Measurements from ENCODE around the gene ATP8A2. TPM values are rescaled to one million over a fixed set of nuclear protein-coding genes. Genes with fewer than 3 reads are reported as not detected.

The ATP8A2 gene
- total and polyA plus RNA-seq, 10 of the 15 experiments (the other 5 are each of a cell fraction or from before 2014, with no cell fraction given) = 0.01 to 0.04 (median 0.04) TPM; not detected in 7

DNA sequence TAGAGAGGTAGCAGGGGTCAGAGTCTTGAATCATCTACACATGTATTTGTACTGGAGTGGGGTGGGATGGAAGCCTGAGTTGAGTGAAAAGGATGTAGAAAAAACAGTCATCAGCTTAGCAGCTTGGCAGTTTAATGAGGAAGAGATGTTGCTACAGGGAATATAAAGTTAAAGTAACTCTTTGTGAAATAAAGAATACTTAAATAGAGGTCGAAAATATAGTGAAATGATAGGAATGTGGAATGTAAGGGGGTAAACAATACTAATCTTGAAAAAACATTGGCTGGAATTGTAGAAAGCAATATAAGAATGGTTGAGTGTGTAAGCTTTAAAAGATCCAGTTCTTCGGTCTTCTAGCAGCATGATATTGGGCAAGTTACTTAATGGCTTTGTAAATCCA, 47.7 kb upstream of the ATP8A2 start:
- Histone ChIP-seq H3K9ac (ENCODE audit: control insufficient read depth, insufficient read depth, low read length) (no peak overlapping the region), H3K4me1 (ENCODE audit: control insufficient read depth, insufficient read depth, low read length) (no peaks in the 10 kb centered on the region), H3K27ac (ENCODE audit: control insufficient read depth, insufficient read depth) (no peak overlapping the region), H3K9me3 (replicated peaks; ENCODE audit: control insufficient read depth, insufficient read depth, low read length) (no peaks in the 10 kb centered on the region), H3K27me3 (replicated peaks in 1 of 2; ENCODE audit: control insufficient read depth in 2 of 2, insufficient read depth in 2 of 2, low read length in 1 of 2) (no peaks in the 10 kb centered on the region), H3K4me2 (ENCODE audit: control insufficient read depth, insufficient read depth) (no peak overlapping the region), H3K4me3 (no peak overlapping the region), H2AFZ (ENCODE audit: control insufficient read depth, low read depth, low read length) (no peak overlapping the region), H4K20me1 (ENCODE audit: control insufficient read depth, insufficient read depth) (no peaks in the 10 kb centered on the region), H3K79me2 (ENCODE audit: control insufficient read depth, insufficient read depth, low read length) (no peaks in the 10 kb centered on the region), H3K36me3 (ENCODE audit: control insufficient read depth in 2 of 2, insufficient read depth in 2 of 2, low read length in 1 of 2) (peaks cover 0 to 13% of the 10 kb centered on the region in 2 experiments; a peak in 2 of 4 replicates)
- TF ChIP-seq SRF (IDR thresholded peaks at IDR 0.05; ENCODE audit: low read depth in 2 of 2, low read length in 2 of 2) = no peak
- TF ChIP-seq, protein P1, sequence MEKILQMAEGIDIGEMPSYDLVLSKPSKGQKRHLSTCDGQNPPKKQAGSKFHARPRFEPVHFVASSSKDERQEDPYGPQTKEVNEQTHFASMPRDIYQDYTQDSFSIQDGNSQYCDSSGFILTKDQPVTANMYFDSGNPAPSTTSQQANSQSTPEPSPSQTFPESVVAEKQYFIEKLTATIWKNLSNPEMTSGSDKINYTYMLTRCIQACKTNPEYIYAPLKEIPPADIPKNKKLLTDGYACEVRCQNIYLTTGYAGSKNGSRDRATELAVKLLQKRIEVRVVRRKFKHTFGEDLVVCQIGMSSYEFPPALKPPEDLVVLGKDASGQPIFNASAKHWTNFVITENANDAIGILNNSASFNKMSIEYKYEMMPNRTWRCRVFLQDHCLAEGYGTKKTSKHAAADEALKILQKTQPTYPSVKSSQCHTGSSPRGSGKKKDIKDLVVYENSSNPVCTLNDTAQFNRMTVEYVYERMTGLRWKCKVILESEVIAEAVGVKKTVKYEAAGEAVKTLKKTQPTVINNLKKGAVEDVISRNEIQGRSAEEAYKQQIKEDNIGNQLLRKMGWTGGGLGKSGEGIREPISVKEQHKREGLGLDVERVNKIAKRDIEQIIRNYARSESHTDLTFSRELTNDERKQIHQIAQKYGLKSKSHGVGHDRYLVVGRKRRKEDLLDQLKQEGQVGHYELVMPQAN (conservative IDR thresholded peaks at IDR 0.05) = no peak
- no peak for TF ChIP-seq NFYB (IDR thresholded peaks at IDR 0.05; ENCODE audit: insufficient read depth, low read depth, low read length)
- no peak for TF ChIP-seq YBX1 (IDR thresholded peaks at IDR 0.05)
- no peak for TF ChIP-seq CEBPB (IDR thresholded peaks at IDR 0.05; ENCODE audit: borderline replicate concordance in 1 of 2, low read depth in 2 of 2, low read length in 2 of 2)
- TF ChIP-seq MTA2 (IDR thresholded peaks at IDR 0.05; ENCODE audit: low read depth) = no peak
- TF ChIP-seq POU2F2 (IDR thresholded peaks at IDR 0.05; ENCODE audit: borderline replicate concordance, low read depth, low read length) = no peak
- TF ChIP-seq, protein P2, sequence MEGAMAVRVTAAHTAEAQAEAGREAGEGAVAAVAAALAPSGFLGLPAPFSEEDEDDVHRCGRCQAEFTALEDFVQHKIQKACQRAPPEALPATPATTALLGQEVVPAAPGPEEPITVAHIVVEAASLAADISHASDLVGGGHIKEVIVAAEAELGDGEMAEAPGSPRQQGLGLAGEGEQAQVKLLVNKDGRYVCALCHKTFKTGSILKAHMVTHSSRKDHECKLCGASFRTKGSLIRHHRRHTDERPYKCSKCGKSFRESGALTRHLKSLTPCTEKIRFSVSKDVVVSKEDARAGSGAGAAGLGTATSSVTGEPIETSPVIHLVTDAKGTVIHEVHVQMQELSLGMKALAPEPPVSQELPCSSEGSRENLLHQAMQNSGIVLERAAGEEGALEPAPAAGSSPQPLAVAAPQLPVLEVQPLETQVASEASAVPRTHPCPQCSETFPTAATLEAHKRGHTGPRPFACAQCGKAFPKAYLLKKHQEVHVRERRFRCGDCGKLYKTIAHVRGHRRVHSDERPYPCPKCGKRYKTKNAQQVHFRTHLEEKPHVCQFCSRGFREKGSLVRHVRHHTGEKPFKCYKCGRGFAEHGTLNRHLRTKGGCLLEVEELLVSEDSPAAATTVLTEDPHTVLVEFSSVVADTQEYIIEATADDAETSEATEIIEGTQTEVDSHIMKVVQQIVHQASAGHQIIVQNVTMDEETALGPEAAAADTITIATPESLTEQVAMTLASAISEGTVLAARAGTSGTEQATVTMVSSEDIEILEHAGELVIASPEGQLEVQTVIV (IDR thresholded peaks at IDR 0.05; ENCODE audit: borderline replicate concordance, partially characterized antibody) = no peak
- TF ChIP-seq CREM (IDR thresholded peaks at IDR 0.05; ENCODE audit: low read depth) = no peak
- no peak for TF ChIP-seq PAX8 (IDR thresholded peaks at IDR 0.05)
- no peak for TF ChIP-seq MEF2A (IDR thresholded peaks at IDR 0.05; ENCODE audit: insufficient read depth, low read depth, low read length)
- TF ChIP-seq, protein P3, sequence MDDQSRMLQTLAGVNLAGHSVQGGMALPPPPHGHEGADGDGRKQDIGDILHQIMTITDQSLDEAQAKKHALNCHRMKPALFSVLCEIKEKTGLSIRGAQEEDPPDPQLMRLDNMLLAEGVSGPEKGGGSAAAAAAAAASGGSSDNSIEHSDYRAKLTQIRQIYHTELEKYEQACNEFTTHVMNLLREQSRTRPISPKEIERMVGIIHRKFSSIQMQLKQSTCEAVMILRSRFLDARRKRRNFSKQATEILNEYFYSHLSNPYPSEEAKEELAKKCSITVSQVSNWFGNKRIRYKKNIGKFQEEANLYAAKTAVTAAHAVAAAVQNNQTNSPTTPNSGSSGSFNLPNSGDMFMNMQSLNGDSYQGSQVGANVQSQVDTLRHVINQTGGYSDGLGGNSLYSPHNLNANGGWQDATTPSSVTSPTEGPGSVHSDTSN (IDR thresholded peaks at IDR 0.05; ENCODE audit: insufficient replicate concordance, low read depth, low read length) = no peak
- no peak for TF ChIP-seq ZNF217 (IDR thresholded peaks at IDR 0.05)
- BruUV-seq (replicated peaks) = no TSS peak
- no peak for DNase-seq (ENCODE audit: low read depth, low spot score)
- intact Hi-C loops (cut with micrococcal nuclease; ENCODE audit: unreplicated experiment) (no loop called here), in situ Hi-C loops (cut with MboI) (no loop called here)
- POLR2A ChIA-PET = no interaction called here
- RAD21 ChIA-PET (ENCODE audit: unreplicated experiment) = no interaction called here
- CTCF ChIA-PET = interaction anchor here (0.6 to 1.3 kb wide), 3 partner anchors 9 to 41 kb away, joined by 3 to 5 read pairs (median 3); no protein-coding TSS in a partner anchor
- SMC1A ChIA-PET (ENCODE audit: uncharacterized antibody, unreplicated experiment) = interaction anchor here (1.7 kb wide), 1 partner anchor 21 kb away, joined by 4 read pairs; no protein-coding TSS in a partner anchor
- whole genome bisulfite sequencing (ENCODE audit: insufficient coverage, insufficient replicate concordance, low lambda C conversion rate, missing lambda C conversion rate) = 97% methylated on average over 2 of the region's 2 CpGs
- ATAC-seq = no peak
- no peak for FAIRE-seq

Measured in GM12878 (cell line).